MCF 10A (cell line): ENCODE measurements around the gene NPAS1. TPM values are rescaled to one million over a fixed set of nuclear protein-coding genes. Genes with fewer than 3 reads are reported as not detected.

Source experiments
- BruUV-seq: library from RNA; stranded (reverse); fragments of 400-500 nt; replicated peaks from 2 replicates; lab custom pipeline; 2021; lab: Mats Ljungman, UMichigan
- CTCF ChIA-PET: fragments of 300-600 bp; sonication (Branson Sonifier 250); formaldehyde crosslinking; extraction: SDS; loops from one replicate; lab custom pipeline; 2021; ENCODE audit warnings: antibody characterized with exemption, inconsistent platforms; lab: Yijun Ruan, JAX
- POLR2A ChIA-PET: fragments of 300-600, 350-650 bp; sonication (Branson Sonifier 250); formaldehyde crosslinking; extraction: SDS; loops from one replicate; lab custom pipeline; 2020; ENCODE audit warnings: antibody characterized with exemption, inconsistent platforms; lab: Yijun Ruan, JAX
- DNase-seq: peaks from one replicate; pipeline ENCODE4 v3.0.0-alpha.2; 2018; ENCODE audit not compliant: unreplicated experiment
- H3K27ac Mint-ChIP-seq: one replicate; pipeline ENCODE4 v1.8.0; 2022; ENCODE audit warnings: mild to moderate bottlenecking, low read depth, mixed read lengths; ENCODE audit not compliant: unreplicated experiment
- H3K27me3 Mint-ChIP-seq: one replicate; pipeline ENCODE4 v1.8.0; 2022; ENCODE audit warnings: mixed read lengths; ENCODE audit not compliant: insufficient read depth, unreplicated experiment
- H3K36me3 Mint-ChIP-seq: one replicate; pipeline ENCODE4 v1.8.0; 2022; ENCODE audit warnings: mild to moderate bottlenecking, moderate library complexity, mixed read lengths; ENCODE audit not compliant: insufficient read depth, unreplicated experiment
- H3K4me1 Mint-ChIP-seq: one replicate; pipeline ENCODE4 v1.8.0; 2022; ENCODE audit warnings: mixed read lengths; ENCODE audit not compliant: insufficient read depth, unreplicated experiment
- H3K4me3 Mint-ChIP-seq: one replicate; pipeline ENCODE4 v1.8.0; 2022; ENCODE audit warnings: mild to moderate bottlenecking, moderate library complexity, mixed read lengths; ENCODE audit not compliant: unreplicated experiment
- H3K9me3 Mint-ChIP-seq: one replicate; pipeline ENCODE4 v1.8.0; 2022; ENCODE audit warnings: mixed read lengths; ENCODE audit not compliant: unreplicated experiment
- intact Hi-C: fragments of 100-400 bp; cut with micrococcal nuclease; formaldehyde crosslinking; loops from 2 replicates; pipeline ENCODE4 v1.14.1; 2022
- total RNA-seq: library from RNA; stranded (reverse); gene quantifications from 2 replicates; pipeline ENCODE4 v1.2.3, GENCODE V29; 2022
- TF ChIP-seq, protein P1 (sequence below): fragments of 200-600 bp; IDR thresholded peaks from one replicate; pipeline ENCODE4 v1.8.0; 2022; ENCODE audit warnings: antibody characterized with exemption, mild to moderate bottlenecking; ENCODE audit not compliant: unreplicated experiment

The NPAS1 gene
- total RNA-seq, 1 experiment from 2014 or later, result 0.68 TPM

DNA sequence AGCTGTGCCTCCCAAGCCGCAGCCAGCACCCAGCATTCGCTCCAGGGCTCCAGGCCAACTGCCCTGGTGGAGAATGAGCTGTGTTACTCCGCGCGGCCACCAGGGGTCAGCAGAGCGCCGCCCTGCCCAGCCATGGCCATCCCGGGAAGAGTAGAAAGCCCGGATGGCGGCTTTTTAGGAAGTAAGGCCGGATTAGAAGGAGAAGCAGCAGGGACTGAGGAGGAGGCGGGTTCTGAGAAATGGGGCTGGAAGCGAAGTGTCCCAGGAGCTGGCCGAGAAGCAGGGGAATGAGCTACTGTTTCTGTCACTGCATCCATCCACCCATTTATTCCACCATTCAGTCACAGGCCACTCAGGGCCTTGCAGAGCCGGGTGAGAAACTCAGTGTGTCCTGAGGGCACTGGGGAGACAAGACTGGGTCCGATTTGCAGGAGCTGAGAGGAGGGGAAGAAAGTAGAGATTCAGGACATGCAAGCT lies 6.6 kb upstream of the NPAS1 start:
- peaks cover 12% of the 10 kb centered on the region for H3K4me1 Mint-ChIP-seq
- peak overlapping the region; percentile 45 for H3K4me3 Mint-ChIP-seq

DNA sequence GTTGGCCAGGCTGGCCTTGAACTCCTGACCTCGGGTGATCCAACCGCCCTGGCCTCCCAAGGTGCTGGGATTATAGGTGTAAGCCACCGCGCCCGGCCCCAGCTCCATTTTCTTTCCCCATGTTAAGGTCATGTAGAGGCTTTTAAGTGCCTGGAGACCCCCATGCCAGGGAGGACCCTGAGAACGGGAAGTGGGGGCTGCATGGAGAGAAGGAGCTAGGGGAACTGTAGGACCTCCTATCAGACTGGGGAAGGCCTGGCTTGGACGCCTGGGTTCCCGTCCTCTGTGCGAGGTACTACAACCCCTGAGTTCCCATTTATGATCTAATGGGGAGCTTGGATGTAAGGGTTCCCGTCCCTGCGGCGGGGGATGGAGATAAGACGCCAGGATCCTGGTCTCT lies 714 bp upstream of the NPAS1 start:
- TF ChIP-seq, protein P1, sequence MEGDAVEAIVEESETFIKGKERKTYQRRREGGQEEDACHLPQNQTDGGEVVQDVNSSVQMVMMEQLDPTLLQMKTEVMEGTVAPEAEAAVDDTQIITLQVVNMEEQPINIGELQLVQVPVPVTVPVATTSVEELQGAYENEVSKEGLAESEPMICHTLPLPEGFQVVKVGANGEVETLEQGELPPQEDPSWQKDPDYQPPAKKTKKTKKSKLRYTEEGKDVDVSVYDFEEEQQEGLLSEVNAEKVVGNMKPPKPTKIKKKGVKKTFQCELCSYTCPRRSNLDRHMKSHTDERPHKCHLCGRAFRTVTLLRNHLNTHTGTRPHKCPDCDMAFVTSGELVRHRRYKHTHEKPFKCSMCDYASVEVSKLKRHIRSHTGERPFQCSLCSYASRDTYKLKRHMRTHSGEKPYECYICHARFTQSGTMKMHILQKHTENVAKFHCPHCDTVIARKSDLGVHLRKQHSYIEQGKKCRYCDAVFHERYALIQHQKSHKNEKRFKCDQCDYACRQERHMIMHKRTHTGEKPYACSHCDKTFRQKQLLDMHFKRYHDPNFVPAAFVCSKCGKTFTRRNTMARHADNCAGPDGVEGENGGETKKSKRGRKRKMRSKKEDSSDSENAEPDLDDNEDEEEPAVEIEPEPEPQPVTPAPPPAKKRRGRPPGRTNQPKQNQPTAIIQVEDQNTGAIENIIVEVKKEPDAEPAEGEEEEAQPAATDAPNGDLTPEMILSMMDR, result no peak
- Mint-ChIP-seq H3K4me1 (peaks cover 5% of the 10 kb centered on the region), H3K27ac (no peak overlapping the region), H3K4me3 (peak overlapping the region; percentile 40), H3K9me3 (no peaks in the 10 kb centered on the region), H3K27me3 (peaks cover 30% of the 10 kb centered on the region), H3K36me3 (peaks cover 5% of the 10 kb centered on the region)
- CTCF ChIA-PET, result no interaction called here
- intact Hi-C loops, result loop anchor here (10.0 kb wide), 1 partner anchor 226 kb away; no protein-coding TSS in a partner anchor
- no TSS peak for BruUV-seq
- DNase-seq, result no peak
- POLR2A ChIA-PET, result no interaction called here

More for the DNA sequence above, 6.6 kb upstream of the NPAS1 start:
- TF ChIP-seq, protein P1, result peak; percentile 93
- CTCF ChIA-PET, result interaction anchor here (0.5 to 3.5 kb wide), 54 partner anchors 10 to 1833 kb away, joined by 3 to 31 read pairs (median 4); partner anchors contain the start of genes SAE1 and ZC3H4
- no peaks in the 10 kb centered on the region for H3K27me3 Mint-ChIP-seq
- H3K36me3 Mint-ChIP-seq, result peaks cover 5% of the 10 kb centered on the region
- H3K27ac Mint-ChIP-seq, result no peak overlapping the region
- BruUV-seq, result no TSS peak
- no peaks in the 10 kb centered on the region for H3K9me3 Mint-ChIP-seq
- DNase-seq, result peak; percentile 87
- intact Hi-C loops, result loop anchor here (1.0 to 10.0 kb wide), 4 partner anchors 22 to 232 kb away; no protein-coding TSS in a partner anchor
- POLR2A ChIA-PET, result interaction anchor here (0.6 to 2.9 kb wide), 21 partner anchors 12 to 231 kb away, joined by 3 to 17 read pairs (median 3); partner anchors contain the start of genes SAE1, SLC1A5 and ZC3H4

DNA sequence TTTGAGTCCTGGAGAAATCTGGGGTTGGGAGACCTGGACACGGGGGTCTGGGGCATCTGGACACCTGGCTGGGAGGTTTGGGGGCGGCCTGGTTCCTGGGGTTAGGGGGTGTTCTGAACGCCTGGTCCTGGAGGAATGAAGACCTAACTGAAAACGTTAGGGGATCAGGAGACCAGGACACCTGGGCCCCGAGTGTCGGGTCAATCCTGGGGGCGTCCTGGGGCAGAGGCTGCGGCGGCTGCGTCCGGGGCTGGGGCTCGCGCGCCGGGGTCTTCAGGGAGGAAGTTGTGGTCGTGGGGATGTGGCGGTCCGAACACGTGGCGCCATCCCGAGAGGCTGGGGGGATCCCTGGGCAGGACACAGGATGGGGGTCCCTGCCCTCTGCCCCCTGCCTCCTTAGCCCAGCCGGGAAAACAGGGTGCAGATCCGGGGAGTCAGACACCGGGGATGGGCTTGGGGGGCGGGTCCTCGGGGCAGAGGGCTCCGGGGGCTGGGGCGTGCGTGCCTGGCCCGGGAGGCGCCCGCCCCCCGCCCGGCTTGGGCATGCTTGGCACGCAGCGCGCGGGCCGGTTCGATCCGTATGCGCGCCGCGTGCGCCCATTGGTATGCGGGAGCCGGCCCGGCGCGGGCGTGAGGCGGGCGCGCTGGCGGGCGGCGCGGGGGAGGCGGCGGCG lies 632 bp downstream of the NPAS1 start:
- TF ChIP-seq, protein P1, result no peak
- H3K4me1 Mint-ChIP-seq, result peaks cover 5% of the 10 kb centered on the region
- BruUV-seq, result no TSS peak
- H3K9me3 Mint-ChIP-seq, result no peaks in the 10 kb centered on the region
- intact Hi-C loops, result no loop called here
- DNase-seq, result no peak
- ChIA-PET POLR2A (interaction anchor here (0.5 kb wide), 1 partner anchor 90 kb away, joined by 3 read pairs; no protein-coding TSS in a partner anchor), CTCF (interaction anchor here (0.6 kb wide), 2 partner anchors 29 to 215 kb away, joined by 3 to 4 read pairs; no protein-coding TSS in a partner anchor)
- H3K4me3 Mint-ChIP-seq, result peak overlapping the region; percentile 54
- peaks cover 30% of the 10 kb centered on the region for H3K27me3 Mint-ChIP-seq
- H3K27ac Mint-ChIP-seq, result no peak overlapping the region
- peaks cover 5% of the 10 kb centered on the region for H3K36me3 Mint-ChIP-seq

DNA sequence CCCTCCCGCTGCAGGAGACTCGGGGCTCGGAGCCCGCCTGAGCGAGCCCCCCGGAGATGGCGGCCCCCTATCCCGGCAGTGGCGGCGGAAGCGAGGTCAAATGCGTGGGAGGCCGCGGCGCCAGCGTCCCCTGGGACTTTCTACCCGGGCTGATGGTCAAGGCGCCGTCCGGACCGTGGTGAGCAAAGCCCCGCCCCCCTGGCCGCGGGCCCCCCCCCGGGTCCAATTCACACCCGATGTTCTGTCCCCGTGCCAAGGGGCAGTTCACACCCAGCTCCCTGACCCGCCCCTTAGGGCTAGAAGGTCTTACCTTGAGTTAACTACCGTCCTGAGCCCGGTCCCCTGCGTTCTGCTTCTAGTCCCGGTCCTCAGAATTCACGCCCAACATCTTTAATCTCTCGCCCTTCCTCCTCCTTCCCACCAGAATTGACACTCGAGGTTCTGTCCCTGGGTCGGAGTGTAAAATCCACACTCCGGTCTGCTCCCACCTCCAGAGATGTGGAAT lies 1.4 kb downstream of the NPAS1 start:
- H3K27me3 Mint-ChIP-seq, result peaks cover 30% of the 10 kb centered on the region
- TF ChIP-seq, protein P1, result no peak
- ChIA-PET CTCF (interaction anchor here (1.6 to 2.9 kb wide), 2 partner anchors 8 to 14 kb away, joined by 3 to 11 read pairs; no protein-coding TSS in a partner anchor), POLR2A (interaction anchor here (2.9 kb wide), 1 partner anchor 15 kb away, joined by 14 read pairs; no protein-coding TSS in a partner anchor)
- no TSS peak for BruUV-seq
- peak overlapping the region; percentile 72 for H3K4me3 Mint-ChIP-seq
- H3K4me1 Mint-ChIP-seq, result peaks cover 5% of the 10 kb centered on the region
- peaks cover 5% of the 10 kb centered on the region for H3K36me3 Mint-ChIP-seq
- DNase-seq, result no peak
- no peaks in the 10 kb centered on the region for H3K9me3 Mint-ChIP-seq
- intact Hi-C loops, result no loop called here
- H3K27ac Mint-ChIP-seq, result no peak overlapping the region
